Vagina (tissue), 2 donors: ENCODE data around the gene TRPM4.

Experiments used
- POLR2A ChIP-seq, 2 donors: fragments of 450-650 bp; IDR thresholded peaks; one replicate each; pipeline ENCODE4 v1.6.1; 2017; ENCODE audit warnings: antibody characterized with exemption in 2 of 2, mild to moderate bottlenecking in 2 of 2, moderate library complexity in 2 of 2
- POLR2AphosphoS5 ChIP-seq, 2 donors: sonication (generic); formaldehyde crosslinking; IDR thresholded peaks; one replicate each; pipeline ENCODE4 v1.9.0; 2017; ENCODE audit warnings: antibody characterized with exemption in 2 of 2, mild to moderate bottlenecking in 2 of 2, low read depth in 1 of 2; ENCODE audit not compliant: insufficient read depth in 1 of 2
- TF ChIP-seq, protein P1 (sequence below), 3 experiments: fragments of 450-650 bp in 2 of 3; fragments of 200-600 bp in 1 of 3; sonication (generic) in 1 of 3; IDR thresholded peaks; one replicate each; pipeline ENCODE4 v1.5.1; 2017 to 2019; ENCODE audit warnings: antibody characterized with exemption in 3 of 3, mild to moderate bottlenecking in 2 of 3, moderate library complexity in 2 of 3

DNA sequence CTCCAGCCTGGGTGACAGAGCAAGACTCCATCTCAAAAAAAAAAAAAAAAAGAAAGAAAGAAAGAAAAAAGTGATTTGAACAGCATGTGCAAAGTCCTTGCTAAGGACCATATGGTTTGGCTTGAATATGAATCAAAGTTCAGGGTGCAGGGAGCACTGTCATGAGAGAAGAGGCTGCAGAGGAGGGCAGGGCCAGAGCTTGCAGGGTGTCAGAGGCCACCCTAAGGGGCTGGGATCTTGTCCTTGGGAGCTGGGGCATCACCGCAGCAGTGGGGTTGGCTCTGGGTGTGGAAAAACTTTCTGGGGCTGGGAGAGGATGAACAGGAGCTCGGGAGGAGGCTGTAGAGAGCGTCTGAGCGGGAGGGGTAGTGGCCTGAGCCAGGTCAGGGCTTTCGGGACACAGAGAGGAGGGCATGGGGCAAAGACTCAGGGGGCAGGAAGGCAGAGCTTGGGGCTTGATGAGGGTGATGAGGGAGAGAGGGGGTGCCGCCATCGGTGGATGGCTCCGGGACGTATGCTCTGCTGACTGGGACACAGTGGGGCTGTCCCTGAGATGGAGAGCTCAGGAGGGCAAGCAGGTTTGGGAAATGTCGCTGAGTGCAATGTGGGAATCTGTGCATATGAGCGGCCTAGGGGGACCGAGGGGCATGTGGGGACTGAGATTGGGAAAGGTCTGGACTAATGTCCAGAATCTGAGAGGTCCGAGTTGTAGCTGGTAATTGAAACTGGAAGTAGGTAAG, 3.0 kb downstream of the TRPM4 start:
- TF ChIP-seq, protein P1, sequence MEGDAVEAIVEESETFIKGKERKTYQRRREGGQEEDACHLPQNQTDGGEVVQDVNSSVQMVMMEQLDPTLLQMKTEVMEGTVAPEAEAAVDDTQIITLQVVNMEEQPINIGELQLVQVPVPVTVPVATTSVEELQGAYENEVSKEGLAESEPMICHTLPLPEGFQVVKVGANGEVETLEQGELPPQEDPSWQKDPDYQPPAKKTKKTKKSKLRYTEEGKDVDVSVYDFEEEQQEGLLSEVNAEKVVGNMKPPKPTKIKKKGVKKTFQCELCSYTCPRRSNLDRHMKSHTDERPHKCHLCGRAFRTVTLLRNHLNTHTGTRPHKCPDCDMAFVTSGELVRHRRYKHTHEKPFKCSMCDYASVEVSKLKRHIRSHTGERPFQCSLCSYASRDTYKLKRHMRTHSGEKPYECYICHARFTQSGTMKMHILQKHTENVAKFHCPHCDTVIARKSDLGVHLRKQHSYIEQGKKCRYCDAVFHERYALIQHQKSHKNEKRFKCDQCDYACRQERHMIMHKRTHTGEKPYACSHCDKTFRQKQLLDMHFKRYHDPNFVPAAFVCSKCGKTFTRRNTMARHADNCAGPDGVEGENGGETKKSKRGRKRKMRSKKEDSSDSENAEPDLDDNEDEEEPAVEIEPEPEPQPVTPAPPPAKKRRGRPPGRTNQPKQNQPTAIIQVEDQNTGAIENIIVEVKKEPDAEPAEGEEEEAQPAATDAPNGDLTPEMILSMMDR (IDR thresholded peaks at IDR 0.05) = no peak
- no peak for TF ChIP-seq POLR2A (IDR thresholded peaks at IDR 0.05)
- TF ChIP-seq POLR2AphosphoS5 (IDR thresholded peaks at IDR 0.05; ENCODE audit: insufficient read depth in 1 of 2, low read depth in 1 of 2) = no peak
